Lung (tissue), 12 donors: ENCODE data around the gene DNASE2. TPM values are rescaled to one million over a fixed set of nuclear protein-coding genes. Genes with fewer than 3 reads are reported as not detected.
A peak's percentile ranks its signal among the peaks of the same experiment; 100 is the strongest.

Source experiments
- ATAC-seq: fragments of 200-7000 bp; cut with Tn5 transposase; one replicate; pipeline ENCODE4 v1.9.1; 2020; ENCODE audit warnings: moderate number of reproducible peaks; ENCODE audit not compliant: insufficient read depth, low FRiP score
- DNase-seq, 3 donors: peaks; one replicate each; pipeline ENCODE4 v3.0.0-alpha.2; 2013 to 2017
- H3K27ac ChIP-seq, 2 donors: one replicate each; pipeline ENCODE4 v1.5.1; 2013; ENCODE audit warnings: mild to moderate bottlenecking in 2 of 2, moderate library complexity in 2 of 2, control low read depth in 1 of 2, inconsistent platforms in 1 of 2, low read depth in 1 of 2, low read length in 1 of 2
- H3K27me3 ChIP-seq, 3 donors: one replicate each; pipeline ENCODE4 v1.5.1; 2013; ENCODE audit warnings: low read length in 2 of 3; ENCODE audit not compliant: control insufficient read depth in 3 of 3, insufficient read depth in 3 of 3
- H3K36me3 ChIP-seq, 4 donors: one replicate each; pipeline ENCODE4 v1.5.1; 2013; ENCODE audit warnings: low read length in 4 of 4, mild to moderate bottlenecking in 1 of 4, moderate library complexity in 1 of 4; ENCODE audit not compliant: control insufficient read depth in 4 of 4, insufficient read depth in 4 of 4
- H3K4me1 ChIP-seq, 5 donors: one replicate each; pipeline ENCODE4 v1.5.1; 2013; ENCODE audit warnings: low read length in 5 of 5, mild to moderate bottlenecking in 2 of 5, moderate library complexity in 1 of 5; ENCODE audit not compliant: control insufficient read depth in 5 of 5, insufficient read depth in 5 of 5
- H3K4me3 ChIP-seq: one replicate; pipeline ENCODE4 v1.5.1; 2013; ENCODE audit warnings: mild to moderate bottlenecking, control low read depth, moderate library complexity
- H3K9ac ChIP-seq, 2 donors: one replicate each; pipeline ENCODE4 v1.5.1; 2013; ENCODE audit warnings: low read length in 2 of 2, control low read depth in 1 of 2; ENCODE audit not compliant: insufficient read depth in 1 of 2
- H3K9me3 ChIP-seq, 4 donors: one replicate each; pipeline ENCODE4 v1.5.1; 2013; ENCODE audit warnings: low read length in 3 of 4, mild to moderate bottlenecking in 1 of 4, moderate library complexity in 1 of 4; ENCODE audit not compliant: control insufficient read depth in 4 of 4, insufficient read depth in 3 of 4
- WGBS, 2 donors: extraction: QIAGEN DNeasy Blood & Tissue Kit; methylation state at CpG; one replicate each; pipeline ENCODE4 v1.1.7; 2013; 5-methylcytosine and 5-hydroxymethylcytosine counted together
- polyA plus RNA-seq, 2 donors: library from polyadenylated mRNA; stranded (reverse); fragments of 200-250 nt; gene quantifications; one replicate each; pipeline ENCODE4 v1.2.1, GENCODE V29; 2013
- total RNA-seq, 2 donors: library from RNA; depleted of rRNA in 1 of 2; stranded (reverse); fragments of >200 nt in 1 of 2; gene quantifications; one replicate each; pipeline ENCODE4 v1.2.1, GENCODE V29; 2014 to 2021
- TF ChIP-seq, protein P1 (sequence below): IDR thresholded peaks from 2 replicates; pipeline ENCODE4 v1.5.1; 2012; ENCODE audit warnings: mild to moderate bottlenecking; ENCODE audit errors: control extremely low read depth, extremely low read depth
- donor health status: control.
- donor health status: control.
- donor health status: Bipolar disorder and iron deficiency.
- donor health status: healthy.
- donor health status: DM: yes; HTN: yes; CAD: no.

Gene DNASE2
- total and polyA plus RNA-seq, 4 donors, result 31.2 to 72.3 (median 50.1) TPM

DNA sequence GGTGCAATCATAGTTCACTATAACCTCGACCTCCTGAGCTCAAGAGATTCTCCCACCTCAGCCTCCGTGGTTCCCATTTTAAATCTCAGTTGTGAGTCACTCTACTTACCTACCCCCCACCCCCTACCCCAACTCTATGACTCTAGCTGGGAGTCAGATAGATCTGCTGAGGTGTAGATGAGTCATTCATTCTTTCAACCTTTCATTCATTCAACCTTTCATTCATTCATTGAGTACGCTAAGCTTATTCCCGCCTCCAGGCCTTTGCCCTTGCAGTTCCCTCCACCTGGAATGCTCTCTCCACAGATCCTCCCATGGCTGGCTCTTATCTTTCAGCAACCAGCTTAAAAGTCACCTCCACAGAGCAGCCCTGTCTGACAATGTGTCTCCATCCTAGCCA lies 44.0 kb downstream of the DNASE2 start:
- ATAC-seq, result no peak
- Histone ChIP-seq H3K9ac (no peak overlapping the region), H3K27me3 (peaks cover 0 to 75% (median 66%) of the 10 kb centered on the region in 3 donors), H3K9me3 (peaks cover 0 to 4% (median 0%) of the 10 kb centered on the region in 4 donors), H3K36me3 (no peaks in the 10 kb centered on the region), H3K4me3 (no peak overlapping the region), H3K27ac (no peak overlapping the region), H3K4me1 (peaks cover 0 to 13% (median 0%) of the 10 kb centered on the region in 5 donors)
- WGBS, 2 donors, result 78 to 79% methylated on average over 4 of the region's 4 CpGs
- TF ChIP-seq, protein P1, sequence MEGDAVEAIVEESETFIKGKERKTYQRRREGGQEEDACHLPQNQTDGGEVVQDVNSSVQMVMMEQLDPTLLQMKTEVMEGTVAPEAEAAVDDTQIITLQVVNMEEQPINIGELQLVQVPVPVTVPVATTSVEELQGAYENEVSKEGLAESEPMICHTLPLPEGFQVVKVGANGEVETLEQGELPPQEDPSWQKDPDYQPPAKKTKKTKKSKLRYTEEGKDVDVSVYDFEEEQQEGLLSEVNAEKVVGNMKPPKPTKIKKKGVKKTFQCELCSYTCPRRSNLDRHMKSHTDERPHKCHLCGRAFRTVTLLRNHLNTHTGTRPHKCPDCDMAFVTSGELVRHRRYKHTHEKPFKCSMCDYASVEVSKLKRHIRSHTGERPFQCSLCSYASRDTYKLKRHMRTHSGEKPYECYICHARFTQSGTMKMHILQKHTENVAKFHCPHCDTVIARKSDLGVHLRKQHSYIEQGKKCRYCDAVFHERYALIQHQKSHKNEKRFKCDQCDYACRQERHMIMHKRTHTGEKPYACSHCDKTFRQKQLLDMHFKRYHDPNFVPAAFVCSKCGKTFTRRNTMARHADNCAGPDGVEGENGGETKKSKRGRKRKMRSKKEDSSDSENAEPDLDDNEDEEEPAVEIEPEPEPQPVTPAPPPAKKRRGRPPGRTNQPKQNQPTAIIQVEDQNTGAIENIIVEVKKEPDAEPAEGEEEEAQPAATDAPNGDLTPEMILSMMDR, result no peak
- no peak for DNase-seq

DNA sequence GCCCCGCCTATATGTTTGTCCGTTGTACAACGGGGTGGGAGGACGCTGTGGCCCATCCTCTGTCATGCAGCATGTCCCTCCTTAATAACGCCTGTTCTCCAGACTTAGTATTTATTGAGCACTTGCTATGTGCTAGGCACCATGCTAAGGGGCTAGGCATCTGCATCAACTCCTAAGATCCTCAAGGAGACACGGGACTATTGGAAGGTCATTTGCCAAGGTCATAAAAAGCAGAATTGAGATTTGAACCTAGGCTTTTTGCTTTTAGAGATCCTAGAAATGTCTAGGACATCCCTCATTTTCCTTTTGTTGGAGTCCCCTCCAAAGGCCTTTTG lies 44.8 kb downstream of the DNASE2 start:
- H3K9ac ChIP-seq, result no peak overlapping the region
- DNase-seq (no peak), ATAC-seq (no peak)
- H3K36me3 ChIP-seq, result no peaks in the 10 kb centered on the region
- H3K4me1 ChIP-seq, result peaks cover 0 to 13% (median 0%) of the 10 kb centered on the region in 5 donors
- TF ChIP-seq, protein P1, result no peak
- 5 to 9% methylated on average over 6 of the region's 6 CpGs for WGBS, 2 donors
- H3K27ac ChIP-seq, result no peak overlapping the region
- peaks cover 0 to 4% (median 0%) of the 10 kb centered on the region in 4 donors for H3K9me3 ChIP-seq
- H3K4me3 ChIP-seq, result no peak overlapping the region
- H3K27me3 ChIP-seq, result peaks cover 0 to 75% (median 66%) of the 10 kb centered on the region in 3 donors

DNA sequence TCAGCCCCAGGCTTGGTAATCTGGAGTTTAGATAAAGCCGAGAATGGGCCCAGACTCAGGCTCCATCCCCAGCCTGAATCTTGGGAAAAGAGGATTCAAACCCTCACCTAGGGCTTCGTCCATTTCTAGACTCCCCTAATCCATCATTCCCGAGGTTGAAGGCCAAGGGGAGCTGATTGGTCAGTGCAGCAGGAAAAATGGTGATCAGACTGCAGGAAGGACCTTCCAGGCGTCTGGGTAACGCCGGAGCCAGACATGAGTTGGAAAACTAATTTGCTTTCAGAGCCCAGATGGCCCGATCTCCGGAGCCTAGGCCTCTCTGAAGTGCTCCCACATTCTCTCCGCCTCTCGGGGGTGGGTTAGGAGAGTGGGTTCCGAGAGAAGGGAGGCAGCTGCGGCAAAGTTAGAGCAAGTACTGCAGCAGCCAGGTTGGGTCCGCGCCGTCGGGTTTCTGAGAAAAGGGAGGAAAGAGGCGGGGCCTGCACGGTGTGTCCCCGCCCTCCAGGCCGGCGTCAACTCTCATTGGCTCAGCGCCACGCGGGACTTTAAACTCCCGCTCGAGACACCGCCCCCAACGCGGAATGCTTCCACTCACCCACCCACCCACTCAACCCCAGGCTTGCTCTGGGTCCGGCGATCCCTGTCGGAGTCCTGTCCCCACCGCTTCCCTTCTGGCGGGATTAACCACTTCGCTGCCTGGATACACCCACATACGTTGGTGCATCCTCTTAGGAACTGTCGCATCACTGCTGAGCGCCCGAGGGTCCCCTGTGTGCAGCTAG lies 46.1 kb downstream of the DNASE2 start:
- no peak for ATAC-seq
- H3K36me3 ChIP-seq, result no peaks in the 10 kb centered on the region
- peaks cover 0 to 69% (median 66%) of the 10 kb centered on the region in 3 donors for H3K27me3 ChIP-seq

More for the DNA sequence above, 46.1 kb downstream of the DNASE2 start:
- Histone ChIP-seq H3K4me3 (no peak overlapping the region), H3K27ac (no peak overlapping the region), H3K9me3 (peaks cover 0 to 4% (median 0%) of the 10 kb centered on the region in 4 donors), H3K9ac (no peak overlapping the region), H3K4me1 (peaks cover 0 to 11% (median 0%) of the 10 kb centered on the region in 5 donors)
- TF ChIP-seq, protein P1, result no peak
- peak in 1 of 3 donors; percentile 14 for DNase-seq
- 6 to 11% methylated on average over 39 of the region's 39 CpGs for WGBS, 2 donors
